CD14-positive monocyte (primary cell): ENCODE results near the gene SF3B3. TPM values are rescaled to one million over a fixed set of nuclear protein-coding genes. Genes with fewer than 3 reads are reported as not detected.
A peak's percentile ranks its signal among the peaks of the same experiment; 100 is the strongest.

Experiments
- DNase-seq, 3 donors: peaks; one replicate each; pipeline ENCODE4 v3.0.0-alpha.2; 2011 to 2022
- H2AFZ ChIP-seq: 2 replicates; pipeline ENCODE4 v1.6.0; 2012; ENCODE audit warnings: mild to moderate bottlenecking, low read depth, low read length, inconsistent platforms; ENCODE audit not compliant: insufficient read depth, poor library complexity, severe bottlenecking
- H3K27ac ChIP-seq, 2 donors: 1 replicate in 1 of 2; 2 replicates in 1 of 2; pipeline ENCODE4 v1.5.1; 2012 to 2013; ENCODE audit warnings: low read length in 2 of 2, control low read depth in 1 of 2, inconsistent platforms in 1 of 2, low read depth in 1 of 2, mild to moderate bottlenecking in 1 of 2
- H3K27me3 ChIP-seq, 2 donors: one replicate each; pipeline versions ENCODE4 v1.6.0 to v1.6.1; 2011 to 2013; ENCODE audit warnings: low read length in 2 of 2; ENCODE audit not compliant: control insufficient read depth in 2 of 2, insufficient read depth in 2 of 2
- H3K36me3 ChIP-seq, 2 donors: replicated peaks in 1 of 2; 1 replicate in 1 of 2; 2 replicates in 1 of 2; pipeline versions ENCODE4 v1.5.1 to v1.6.1; 2012 to 2013; ENCODE audit warnings: low read length in 2 of 2, control low read depth in 1 of 2, inconsistent platforms in 1 of 2, mild to moderate bottlenecking in 1 of 2; ENCODE audit not compliant: insufficient read depth in 2 of 2, control insufficient read depth in 1 of 2
- H3K4me1 ChIP-seq, 2 donors: 1 replicate in 1 of 2; 2 replicates in 1 of 2; pipeline versions ENCODE4 v1.5.1 to v1.6.1; 2012 to 2013; ENCODE audit warnings: low read length in 2 of 2, control low read depth in 1 of 2, inconsistent platforms in 1 of 2, mild to moderate bottlenecking in 1 of 2, moderate library complexity in 1 of 2; ENCODE audit not compliant: insufficient read depth in 2 of 2, control insufficient read depth in 1 of 2
- H3K4me2 ChIP-seq: replicated peaks from 2 replicates; pipeline ENCODE3; 2012; ENCODE audit warnings: low read length, moderate library complexity, mild to moderate bottlenecking; ENCODE audit not compliant: poor library complexity, severe bottlenecking; ENCODE audit errors: extremely low read depth
- H3K4me3 ChIP-seq, 3 experiments: fragments of 200-600 bp in 1 of 3; sonication (generic) in 1 of 3; replicated peaks in 1 of 3; 1 replicate in 2 of 3; 2 replicates in 1 of 3; pipeline ENCODE4 v1.5.1; 2011 to 2013; ENCODE audit warnings: low read length in 3 of 3, mild to moderate bottlenecking in 3 of 3, control low read depth in 2 of 3, low read depth in 2 of 3, inconsistent platforms in 1 of 3, moderate library complexity in 1 of 3
- H3K79me2 ChIP-seq: 2 replicates; pipeline ENCODE4 v1.6.0; 2012; ENCODE audit warnings: mild to moderate bottlenecking, control low read depth, inconsistent platforms, low read length, moderate library complexity; ENCODE audit not compliant: insufficient read depth
- H3K9ac ChIP-seq: 2 replicates; pipeline ENCODE4 v1.6.0; 2017; ENCODE audit warnings: low read length, mild to moderate bottlenecking; ENCODE audit not compliant: insufficient read depth, poor library complexity, severe bottlenecking
- H3K9me3 ChIP-seq, 2 donors: replicated peaks in 1 of 2; 1 replicate in 1 of 2; 2 replicates in 1 of 2; pipeline versions ENCODE4 v1.5.1 to v1.6.1; 2012 to 2013; ENCODE audit warnings: low read length in 2 of 2, control low read depth in 1 of 2; ENCODE audit not compliant: control insufficient read depth in 1 of 2, insufficient read depth in 1 of 2
- H4K20me1 ChIP-seq: 2 replicates; pipeline ENCODE4 v1.6.0; 2012; ENCODE audit warnings: mild to moderate bottlenecking, low read length, control low read depth, moderate library complexity; ENCODE audit not compliant: insufficient read depth
- H3K27ac Mint-ChIP-seq, 7 donors: one replicate each; pipeline ENCODE4 v1.8.0; 2020; ENCODE audit warnings: mild to moderate bottlenecking in 7 of 7, mixed read lengths in 7 of 7, moderate library complexity in 6 of 7, inconsistent platforms in 2 of 7
- H3K27me3 Mint-ChIP-seq, 3 donors: one replicate each; pipeline ENCODE4 v1.8.0; 2021 to 2022; ENCODE audit warnings: low read depth in 3 of 3, mild to moderate bottlenecking in 3 of 3, mixed read lengths in 3 of 3, moderate library complexity in 3 of 3, inconsistent platforms in 1 of 3
- H3K36me3 Mint-ChIP-seq, 2 donors: one replicate each; pipeline ENCODE4 v1.8.0; 2020; ENCODE audit warnings: mixed read lengths in 2 of 2, inconsistent platforms in 1 of 2, mild to moderate bottlenecking in 1 of 2
- H3K4me1 Mint-ChIP-seq: one replicate; pipeline ENCODE4 v1.8.0; 2020; ENCODE audit warnings: mild to moderate bottlenecking, mixed read lengths
- H3K4me3 Mint-ChIP-seq, 2 donors: one replicate each; pipeline ENCODE4 v1.8.0; 2020; ENCODE audit warnings: mild to moderate bottlenecking in 2 of 2, mixed read lengths in 2 of 2, moderate library complexity in 1 of 2
- H3K9me3 Mint-ChIP-seq, 7 donors: one replicate each; pipeline ENCODE4 v1.8.0; 2020 to 2022; ENCODE audit warnings: mixed read lengths in 7 of 7, mild to moderate bottlenecking in 6 of 7, moderate library complexity in 6 of 7, inconsistent platforms in 2 of 7
- WGBS: methylation state at CpG from one replicate; pipeline ENCODE4 v1.1.5; 2013; ENCODE audit warnings: missing lambda C conversion rate; ENCODE audit not compliant: insufficient coverage; 5-methylcytosine and 5-hydroxymethylcytosine counted together
- intact Hi-C, 2 donors: fragments of 100-400 bp; cut with micrococcal nuclease; formaldehyde crosslinking; loops; one replicate each; pipeline versions ENCODE4 v1.15.0 to v1.15.1; 2023
- polyA plus RNA-seq, 3 donors: library from polyadenylated mRNA; depleted of rRNA in 1 of 3; unstranded in 2 of 3; stranded (reverse) in 1 of 3; fragments of 300-500 nt in 2 of 3; fragments of >200 nt in 1 of 3; fragmentation: Illumina TruSeq in 2 of 3; gene quantifications; 1 replicate in 2 of 3; 2 replicates in 1 of 3; pipeline ENCODE4 v1.2.3, GENCODE V29; 2012 to 2021
- TF ChIP-seq, protein P1 (sequence below): fragments of 200-600 bp; IDR thresholded peaks from one replicate; pipeline ENCODE4 v1.8.0; 2022; ENCODE audit warnings: antibody characterized with exemption, mild to moderate bottlenecking

The SF3B3 gene
- polyA plus RNA-seq, 3 donors: 34.2 to 52.3 (median 42.1) TPM

DNA sequence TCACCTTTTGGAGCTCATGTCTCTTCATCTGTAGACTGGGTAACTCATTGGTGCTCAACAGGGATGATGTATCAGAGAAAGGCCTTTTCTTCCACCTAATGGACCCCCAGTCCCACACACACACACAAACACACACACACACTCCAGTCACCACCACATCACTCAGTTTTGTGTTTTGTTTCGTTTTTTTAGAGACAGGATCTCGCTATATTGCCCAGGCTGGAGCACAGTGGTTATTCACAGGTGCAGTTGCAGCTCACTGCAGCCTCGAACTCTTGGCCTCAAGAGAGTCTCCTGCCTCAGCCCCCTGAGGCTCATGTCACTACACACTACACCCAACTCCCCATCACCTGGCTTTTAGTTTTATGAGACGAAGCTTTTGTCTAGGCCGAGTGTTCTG, 55.6 kb downstream of the SF3B3 start:
- TF ChIP-seq, protein P1, sequence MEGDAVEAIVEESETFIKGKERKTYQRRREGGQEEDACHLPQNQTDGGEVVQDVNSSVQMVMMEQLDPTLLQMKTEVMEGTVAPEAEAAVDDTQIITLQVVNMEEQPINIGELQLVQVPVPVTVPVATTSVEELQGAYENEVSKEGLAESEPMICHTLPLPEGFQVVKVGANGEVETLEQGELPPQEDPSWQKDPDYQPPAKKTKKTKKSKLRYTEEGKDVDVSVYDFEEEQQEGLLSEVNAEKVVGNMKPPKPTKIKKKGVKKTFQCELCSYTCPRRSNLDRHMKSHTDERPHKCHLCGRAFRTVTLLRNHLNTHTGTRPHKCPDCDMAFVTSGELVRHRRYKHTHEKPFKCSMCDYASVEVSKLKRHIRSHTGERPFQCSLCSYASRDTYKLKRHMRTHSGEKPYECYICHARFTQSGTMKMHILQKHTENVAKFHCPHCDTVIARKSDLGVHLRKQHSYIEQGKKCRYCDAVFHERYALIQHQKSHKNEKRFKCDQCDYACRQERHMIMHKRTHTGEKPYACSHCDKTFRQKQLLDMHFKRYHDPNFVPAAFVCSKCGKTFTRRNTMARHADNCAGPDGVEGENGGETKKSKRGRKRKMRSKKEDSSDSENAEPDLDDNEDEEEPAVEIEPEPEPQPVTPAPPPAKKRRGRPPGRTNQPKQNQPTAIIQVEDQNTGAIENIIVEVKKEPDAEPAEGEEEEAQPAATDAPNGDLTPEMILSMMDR: no peak
- Histone ChIP-seq H3K79me2 (no peaks in the 10 kb centered on the region), H3K9ac (no peak overlapping the region), H3K27me3 (no peaks in the 10 kb centered on the region), H3K4me1 (peaks cover 14 to 17% of the 10 kb centered on the region in 2 donors), H3K36me3 (peaks cover 2 to 12% of the 10 kb centered on the region in 2 donors), H2AFZ (no peak overlapping the region), H4K20me1 (no peaks in the 10 kb centered on the region), H3K27ac (no peak overlapping the region), H3K4me3 (no peak overlapping the region), H3K4me2 (no peak overlapping the region), H3K9me3 (no peaks in the 10 kb centered on the region)
- intact Hi-C loops: no loop called here
- Mint-ChIP-seq H3K4me3 (no peak overlapping the region), H3K27ac (no peak overlapping the region), H3K36me3 (peaks cover 6 to 9% of the 10 kb centered on the region in 2 donors), H3K27me3 (peaks cover 0 to 2% (median 0%) of the 10 kb centered on the region in 3 donors), H3K4me1 (peaks cover 21% of the 10 kb centered on the region), H3K9me3 (peaks cover 0 to 2% (median 0%) of the 10 kb centered on the region in 7 donors)
- DNase-seq: no peak
- WGBS: 90% methylated on average over 3 of the region's 5 CpGs

DNA sequence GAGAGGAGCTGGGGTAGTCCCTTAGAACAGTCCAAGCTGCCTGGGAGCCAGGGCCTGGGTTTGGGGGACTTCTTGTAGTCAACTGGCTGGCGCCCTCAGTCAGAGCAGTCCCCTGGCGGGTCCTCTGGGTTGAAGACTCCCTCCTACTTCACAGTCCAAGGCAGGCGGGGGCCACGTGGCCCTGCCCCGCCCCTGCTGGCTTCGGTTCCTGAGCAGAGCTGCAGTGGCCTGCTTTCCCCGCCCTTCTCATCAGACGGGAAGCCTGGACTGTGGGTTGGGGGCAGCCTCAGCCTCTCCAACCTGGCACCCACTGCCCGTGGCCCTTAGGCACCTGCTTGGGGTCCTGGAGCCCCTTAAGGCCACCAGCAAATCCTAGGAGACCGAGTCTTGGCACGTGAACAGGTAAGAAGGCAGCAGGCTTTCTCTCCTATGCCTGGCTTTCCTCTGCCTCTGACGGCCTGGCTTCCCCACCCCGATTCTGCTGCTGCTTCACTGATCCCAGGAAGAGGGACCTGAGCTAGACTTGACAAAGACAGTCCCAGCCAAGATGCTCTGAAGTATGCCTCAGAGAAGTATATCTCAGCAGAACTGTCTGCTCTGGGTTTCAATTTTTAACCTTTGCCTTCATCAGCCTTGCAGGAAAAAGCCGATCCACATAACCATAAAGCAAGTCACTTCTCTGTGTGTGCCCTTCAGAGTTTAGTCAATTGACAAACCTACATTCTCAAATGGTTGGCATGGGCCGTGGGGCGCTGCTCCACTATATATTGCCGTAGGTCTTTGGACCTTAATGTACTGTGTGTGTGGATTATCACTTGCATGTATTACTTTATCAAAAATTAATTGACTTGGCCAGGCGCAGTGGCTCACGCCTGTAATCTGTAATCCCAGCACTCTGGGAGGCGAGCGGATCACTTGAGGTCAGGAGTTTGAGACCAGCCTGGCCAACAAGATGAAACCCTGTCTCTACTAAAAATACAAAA, 56.3 kb downstream of the SF3B3 start:
- TF ChIP-seq, protein P1: no peak
- H3K36me3 ChIP-seq: peaks cover 0 to 5% of the 10 kb centered on the region in 2 donors
- H3K4me2 ChIP-seq: no peak overlapping the region
- DNase-seq: no peak
- H4K20me1 ChIP-seq: no peaks in the 10 kb centered on the region
- H3K9ac ChIP-seq: no peak overlapping the region
- H3K9me3 Mint-ChIP-seq: peaks cover 0 to 2% (median 0%) of the 10 kb centered on the region in 7 donors
- H3K9me3 ChIP-seq: no peaks in the 10 kb centered on the region
- peak overlapping the region in 1 of 7 donors; percentile 41 for H3K27ac Mint-ChIP-seq
- H3K27ac ChIP-seq: no peak overlapping the region
- peaks cover 0 to 3% of the 10 kb centered on the region in 2 donors for H3K36me3 Mint-ChIP-seq
- H3K4me3 Mint-ChIP-seq: no peak overlapping the region
- peaks cover 14 to 17% of the 10 kb centered on the region in 2 donors for H3K4me1 ChIP-seq
- H3K4me3 ChIP-seq: no peak overlapping the region
- intact Hi-C loops: no loop called here
- H3K79me2 ChIP-seq: no peaks in the 10 kb centered on the region
- H3K27me3 ChIP-seq: no peaks in the 10 kb centered on the region
- H3K4me1 Mint-ChIP-seq: peaks cover 19% of the 10 kb centered on the region
- H2AFZ ChIP-seq: no peak overlapping the region
- peaks cover 0 to 4% (median 0%) of the 10 kb centered on the region in 3 donors for H3K27me3 Mint-ChIP-seq
- 91% methylated on average over 12 of the region's 21 CpGs for WGBS
